Left lung (tissue), 10 donors: ENCODE measurements around the gene CNOT6L. TPM values are rescaled to one million over a fixed set of nuclear protein-coding genes. Genes with fewer than 3 reads are reported as not detected.

ENCODE experiments used
- ATAC-seq: fragments of 200-7000 bp; cut with Tn5 transposase; one replicate; pipeline ENCODE4 v1.9.1; 2020; ENCODE audit warnings: moderate library complexity
- DNase-seq, 4 donors: peaks; one replicate each; pipeline ENCODE4 v3.0.0-alpha.2; 2013 to 2020
- H3K27ac ChIP-seq, 2 donors: fragments of 200-600 bp; sonication (generic) in 1 of 2; one replicate each; pipeline versions ENCODE4 v1.5.0 to v1.8.0; 2020 to 2021
- H3K27me3 ChIP-seq, 2 donors: fragments of 200-600 bp; sonication (generic) in 1 of 2; one replicate each; pipeline versions ENCODE4 v1.5.0 to v1.8.0; 2020 to 2021
- H3K36me3 ChIP-seq, 2 donors: fragments of 200-600 bp; sonication (generic) in 1 of 2; one replicate each; pipeline versions ENCODE4 v1.5.0 to v1.8.0; 2020 to 2021
- H3K4me1 ChIP-seq, 2 donors: fragments of 200-600 bp; one replicate each; pipeline ENCODE4 v1.8.0; 2021
- H3K4me3 ChIP-seq, 2 donors: fragments of 200-600 bp; sonication (generic) in 1 of 2; one replicate each; pipeline versions ENCODE4 v1.5.0 to v1.8.0; 2020 to 2021; ENCODE audit warnings: mild to moderate bottlenecking in 1 of 2
- H3K9me3 ChIP-seq, 2 donors: fragments of 200-600 bp; sonication (generic) in 1 of 2; one replicate each; pipeline versions ENCODE4 v1.5.0 to v1.8.0; 2020 to 2021
- intact Hi-C, 2 donors: fragments of 100-400 bp; cut with DNase I; formaldehyde crosslinking; loops; one replicate each; pipeline versions ENCODE4 v1.11.2 to v1.14.2; 2022
- polyA plus RNA-seq, 6 donors: library from polyadenylated mRNA; unstranded; fragments of 120-200 nt; gene quantifications; one replicate each; pipeline ENCODE4 v1.2.1, GENCODE V29; 2013; ENCODE audit not compliant: insufficient read length in 6 of 6
- total RNA-seq, 2 donors: library from RNA; stranded (reverse); fragmentation: NEBNext Ultra II Directional; extraction: Animal tissue kit (Norgen Biotek cat#: 25700); gene quantifications; one replicate each; pipeline ENCODE4 v1.2.1, GENCODE V29; 2021
- TF ChIP-seq, protein P1 (sequence below), 2 donors: fragments of 200-600 bp; sonication (generic) in 1 of 2; IDR thresholded peaks; one replicate each; pipeline versions ENCODE4 v1.5.0 to v1.8.0; 2021; ENCODE audit warnings: antibody characterized with exemption in 2 of 2
- donor health status: DM: no; HTN: yes; CAD: no.
- donor health status: DM: no; HTN: no; CAD: no.

The CNOT6L gene
- total and polyA plus RNA-seq, 8 donors: 29.8 to 43.5 (median 34.0) TPM

DNA sequence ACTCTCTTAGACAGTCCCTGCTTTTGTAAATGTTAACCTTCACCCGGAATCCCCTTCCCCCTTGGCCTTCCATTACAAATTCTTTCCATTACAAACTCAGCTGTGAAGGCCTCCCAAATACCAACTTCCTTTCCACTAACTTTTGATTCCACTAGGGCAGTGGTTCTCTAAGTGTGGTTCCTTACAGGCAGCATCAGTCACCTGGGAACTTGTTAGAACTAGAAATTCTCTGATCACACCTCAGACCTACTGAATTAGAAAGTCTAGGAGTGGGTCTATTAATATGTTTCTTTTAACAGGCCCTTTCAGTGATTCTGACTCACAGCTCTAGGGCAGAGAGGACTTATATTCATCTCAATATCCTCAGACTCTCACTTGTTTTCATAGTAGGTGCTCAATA lies 24.5 kb upstream of the CNOT6L start:
- Histone ChIP-seq H3K4me1 (no peaks in the 10 kb centered on the region), H3K27ac (no peak overlapping the region), H3K36me3 (no peaks in the 10 kb centered on the region), H3K4me3 (no peak overlapping the region), H3K9me3 (no peaks in the 10 kb centered on the region), H3K27me3 (no peaks in the 10 kb centered on the region)
- TF ChIP-seq, protein P1, sequence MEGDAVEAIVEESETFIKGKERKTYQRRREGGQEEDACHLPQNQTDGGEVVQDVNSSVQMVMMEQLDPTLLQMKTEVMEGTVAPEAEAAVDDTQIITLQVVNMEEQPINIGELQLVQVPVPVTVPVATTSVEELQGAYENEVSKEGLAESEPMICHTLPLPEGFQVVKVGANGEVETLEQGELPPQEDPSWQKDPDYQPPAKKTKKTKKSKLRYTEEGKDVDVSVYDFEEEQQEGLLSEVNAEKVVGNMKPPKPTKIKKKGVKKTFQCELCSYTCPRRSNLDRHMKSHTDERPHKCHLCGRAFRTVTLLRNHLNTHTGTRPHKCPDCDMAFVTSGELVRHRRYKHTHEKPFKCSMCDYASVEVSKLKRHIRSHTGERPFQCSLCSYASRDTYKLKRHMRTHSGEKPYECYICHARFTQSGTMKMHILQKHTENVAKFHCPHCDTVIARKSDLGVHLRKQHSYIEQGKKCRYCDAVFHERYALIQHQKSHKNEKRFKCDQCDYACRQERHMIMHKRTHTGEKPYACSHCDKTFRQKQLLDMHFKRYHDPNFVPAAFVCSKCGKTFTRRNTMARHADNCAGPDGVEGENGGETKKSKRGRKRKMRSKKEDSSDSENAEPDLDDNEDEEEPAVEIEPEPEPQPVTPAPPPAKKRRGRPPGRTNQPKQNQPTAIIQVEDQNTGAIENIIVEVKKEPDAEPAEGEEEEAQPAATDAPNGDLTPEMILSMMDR (IDR thresholded peaks at IDR 0.05): no peak
- ATAC-seq: no peak
- intact Hi-C loops: no loop called here
- DNase-seq: no peak

DNA sequence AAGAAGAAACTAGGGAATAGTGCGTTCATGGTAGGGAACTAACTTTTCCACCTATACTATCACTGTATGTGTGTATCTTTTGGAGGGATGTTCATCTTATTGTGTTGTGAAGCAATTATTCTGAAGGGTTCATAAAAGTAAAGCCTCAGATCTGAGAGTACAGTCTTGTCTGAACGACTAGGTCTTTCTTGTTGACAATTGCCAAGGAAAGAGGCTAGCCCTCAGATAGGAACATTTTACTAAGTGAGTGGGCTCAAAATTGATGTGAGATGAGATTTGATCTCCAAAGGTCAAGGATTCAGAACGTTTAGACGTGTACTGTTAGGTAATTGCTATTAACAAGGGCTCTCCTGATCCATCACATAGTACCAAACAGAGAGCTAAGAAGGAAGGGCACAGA lies 15.2 kb upstream of the CNOT6L start:
- intact Hi-C loops: no loop called here
- TF ChIP-seq, protein P1 (IDR thresholded peaks at IDR 0.05): no peak

DNA sequence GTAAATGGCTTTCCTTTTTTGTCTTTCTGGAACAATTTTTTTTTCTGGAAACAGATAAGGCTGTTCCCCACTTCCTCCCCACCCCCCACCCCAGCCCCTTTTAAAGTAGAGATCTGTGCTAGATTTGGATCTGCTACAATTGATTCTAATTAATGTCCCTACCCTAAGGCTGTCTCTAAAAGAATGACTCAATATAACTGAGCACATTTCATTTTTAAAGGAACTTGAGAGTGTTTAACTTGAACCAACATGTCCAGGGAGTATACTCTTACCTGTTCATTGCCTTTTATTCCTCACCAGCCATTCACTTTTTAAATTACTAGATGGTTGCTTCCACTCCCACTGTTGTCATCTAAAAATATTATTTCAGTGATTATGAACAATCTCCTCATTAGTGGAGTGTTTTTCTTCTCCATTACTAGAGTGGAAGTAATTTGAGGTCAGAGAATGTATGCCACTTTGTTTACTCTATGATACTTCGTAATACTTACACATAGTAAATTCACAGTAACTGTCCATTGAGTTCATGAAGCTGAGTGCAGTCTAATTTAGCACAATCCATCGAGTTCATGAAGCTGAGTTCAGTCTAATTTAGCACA lies 14.1 kb upstream of the CNOT6L start:
- Histone ChIP-seq H3K27me3 (no peaks in the 10 kb centered on the region), H3K27ac (no peak overlapping the region), H3K9me3 (no peaks in the 10 kb centered on the region), H3K36me3 (no peaks in the 10 kb centered on the region), H3K4me1 (no peaks in the 10 kb centered on the region), H3K4me3 (no peak overlapping the region)
- TF ChIP-seq, protein P1 (IDR thresholded peaks at IDR 0.05): no peak
- DNase-seq (no peak), ATAC-seq (no peak)
- intact Hi-C loops: no loop called here

More for the DNA sequence above, 15.2 kb upstream of the CNOT6L start:
- ATAC-seq (no peak), DNase-seq (no peak)
- no peaks in the 10 kb centered on the region for H3K4me1 ChIP-seq
- H3K4me3 ChIP-seq: no peak overlapping the region
- no peak overlapping the region for H3K27ac ChIP-seq
- no peaks in the 10 kb centered on the region for H3K27me3 ChIP-seq
- no peaks in the 10 kb centered on the region for H3K36me3 ChIP-seq
- no peaks in the 10 kb centered on the region for H3K9me3 ChIP-seq

DNA sequence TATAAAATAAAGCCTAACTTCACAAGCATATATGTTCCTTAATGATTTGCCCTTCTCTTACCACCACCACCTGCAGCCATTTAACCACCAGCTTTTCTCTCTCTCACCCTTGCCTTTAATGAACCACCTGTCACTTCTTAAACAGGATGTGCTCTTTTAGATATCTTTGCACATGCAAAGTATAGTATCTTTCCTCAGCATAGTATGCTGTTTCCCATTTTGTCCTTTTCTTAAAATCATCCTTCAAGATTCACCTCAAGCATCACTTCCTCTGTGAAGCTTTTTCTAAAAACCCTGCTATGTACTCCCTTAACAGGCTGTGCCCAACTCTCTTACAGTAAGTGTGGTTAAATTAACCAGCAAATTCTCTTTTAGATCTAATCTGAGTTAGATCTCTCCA lies 8.2 kb upstream of the CNOT6L start:
- Histone ChIP-seq H3K27me3 (no peaks in the 10 kb centered on the region), H3K27ac (no peak overlapping the region), H3K4me3 (no peak overlapping the region), H3K36me3 (no peaks in the 10 kb centered on the region), H3K9me3 (no peaks in the 10 kb centered on the region), H3K4me1 (peaks cover 0 to 6% of the 10 kb centered on the region in 2 donors)
- ATAC-seq: no peak
- TF ChIP-seq, protein P1 (IDR thresholded peaks at IDR 0.05): no peak
- no peak for DNase-seq
- intact Hi-C loops: no loop called here

DNA sequence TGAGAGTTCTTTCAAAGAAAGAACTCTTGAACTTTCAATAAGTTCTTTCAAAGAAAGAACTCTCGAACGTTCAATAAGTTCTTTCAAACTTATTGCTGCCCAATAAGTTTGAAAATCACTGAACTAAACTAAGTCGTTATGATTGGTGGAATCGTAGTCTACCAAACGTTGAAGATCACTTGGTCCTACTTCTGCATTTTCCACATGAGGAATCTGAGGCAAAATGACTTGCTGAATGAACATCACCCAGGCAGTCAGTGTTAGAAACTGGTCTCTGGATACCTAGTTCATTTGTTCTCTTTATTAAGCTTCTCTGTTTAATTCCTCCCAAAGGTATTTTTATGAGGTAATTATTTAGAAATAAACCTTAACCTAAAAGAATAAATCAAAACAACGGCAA lies 7.1 kb upstream of the CNOT6L start:
- Histone ChIP-seq H3K27ac (no peak overlapping the region), H3K36me3 (no peaks in the 10 kb centered on the region), H3K9me3 (no peaks in the 10 kb centered on the region), H3K27me3 (no peaks in the 10 kb centered on the region), H3K4me3 (no peak overlapping the region), H3K4me1 (peaks cover 2 to 16% of the 10 kb centered on the region in 2 donors)
- DNase-seq: no peak
- ATAC-seq: no peak
- TF ChIP-seq, protein P1 (IDR thresholded peaks at IDR 0.05): no peak
- intact Hi-C loops: no loop called here
